GM19193 (cell line): ENCODE measurements around the gene TMEM132D.

Experiments used
- POLR2A ChIP-seq: IDR thresholded peaks from 4 replicates; pipeline ENCODE4 v1.6.1; 2011; ENCODE audit not compliant: insufficient read depth, insufficient read length; ENCODE audit errors: extremely low read depth

The TMEM132D gene

DNA sequence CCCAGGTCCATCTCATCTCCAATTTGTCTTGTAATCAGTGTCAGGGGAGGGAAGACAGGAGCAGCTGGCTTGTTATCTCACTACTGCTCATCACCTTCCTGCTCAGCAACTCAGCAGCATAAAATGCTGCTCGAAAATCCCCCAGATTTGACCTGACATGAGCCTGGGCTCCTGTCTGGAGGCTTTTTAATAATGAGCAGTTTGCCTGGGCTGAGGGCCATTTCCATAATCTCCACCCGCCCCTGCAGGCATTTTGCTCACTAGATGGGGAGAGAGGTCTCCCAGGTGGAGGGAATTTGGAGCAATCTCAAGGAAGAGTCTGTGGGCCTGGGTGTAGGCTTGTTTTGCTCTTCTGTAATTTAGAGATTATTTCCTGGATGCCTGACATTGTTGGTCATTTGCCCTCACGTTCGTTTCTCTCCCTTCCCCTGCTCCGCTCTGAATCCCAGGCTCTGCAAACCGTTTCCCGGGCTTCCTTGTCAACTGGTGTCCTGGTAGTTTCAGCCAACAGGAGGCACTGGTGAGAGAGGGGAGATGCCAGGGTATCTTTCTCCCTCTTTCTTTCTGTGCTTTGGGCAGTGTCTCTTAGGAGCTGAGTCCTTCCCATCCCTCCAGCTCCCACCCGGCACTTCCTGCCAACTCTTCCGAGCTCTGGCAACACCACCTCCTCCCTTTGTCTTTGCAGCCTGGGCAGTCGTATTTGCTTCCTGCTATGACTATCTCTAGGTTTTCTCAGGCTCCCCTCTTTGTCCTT, 751.3 kb downstream of the TMEM132D start:
- no peak for TF ChIP-seq POLR2A

DNA sequence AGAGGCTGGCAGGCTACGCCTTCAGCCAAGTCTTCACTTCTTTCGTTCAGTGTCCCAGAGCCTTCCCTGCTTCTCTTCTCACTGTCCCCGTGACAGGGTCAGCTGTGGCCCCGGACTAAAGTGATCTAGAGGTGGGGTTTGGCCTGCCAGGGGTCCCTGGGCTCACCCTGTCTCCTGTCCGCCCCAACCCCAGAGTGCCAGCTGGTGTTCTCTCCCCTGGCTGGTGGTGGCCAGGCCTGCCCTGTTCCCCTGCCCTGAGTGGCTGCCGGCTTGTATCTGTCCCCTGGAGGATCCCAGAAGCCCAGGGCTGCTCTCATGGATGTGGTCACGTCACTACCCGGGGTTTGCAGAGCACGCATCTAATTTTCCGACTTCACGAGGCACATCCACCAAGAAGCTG, 753.1 kb downstream of the TMEM132D start:
- TF ChIP-seq POLR2A = no peak

DNA sequence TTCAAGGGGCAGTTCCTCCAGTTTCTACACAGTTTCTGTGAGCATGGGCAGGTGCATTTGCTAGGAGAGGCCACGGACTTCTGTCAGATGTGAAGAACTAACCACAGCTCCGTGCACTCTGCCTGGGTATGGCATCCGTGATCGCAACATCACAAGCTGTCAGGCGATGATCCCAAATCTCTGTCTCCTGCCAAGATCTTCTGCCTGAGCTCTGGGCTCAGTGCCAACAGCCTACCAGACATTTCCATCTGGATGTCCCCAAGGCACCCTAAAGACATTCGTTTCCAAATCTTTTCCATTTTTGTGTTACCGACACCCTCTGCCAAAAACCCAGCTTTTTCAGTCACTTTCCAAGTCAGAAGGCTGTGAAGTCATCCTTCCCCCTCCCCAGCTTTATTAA, 758.4 kb downstream of the TMEM132D start:
- TF ChIP-seq POLR2A = no peak

DNA sequence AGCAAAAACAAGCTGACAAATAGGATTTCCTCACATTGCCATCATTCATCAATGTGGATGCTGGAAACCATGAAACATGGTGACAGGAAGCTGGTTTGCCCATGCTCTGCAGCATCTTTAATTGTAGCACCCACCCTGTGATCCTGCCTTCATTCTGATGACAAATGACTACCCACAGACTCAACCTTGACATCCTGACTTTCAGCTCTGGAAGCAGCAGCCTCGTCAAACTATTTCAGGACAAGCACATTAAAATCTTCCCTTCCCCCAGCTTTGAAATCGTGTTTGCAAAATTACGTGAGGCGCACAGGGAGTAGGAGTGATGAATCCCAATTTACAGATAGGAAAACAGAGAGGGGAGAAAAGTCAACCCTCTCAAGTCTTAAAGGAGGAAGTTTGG, 765.0 kb downstream of the TMEM132D start:
- no peak for TF ChIP-seq POLR2A

DNA sequence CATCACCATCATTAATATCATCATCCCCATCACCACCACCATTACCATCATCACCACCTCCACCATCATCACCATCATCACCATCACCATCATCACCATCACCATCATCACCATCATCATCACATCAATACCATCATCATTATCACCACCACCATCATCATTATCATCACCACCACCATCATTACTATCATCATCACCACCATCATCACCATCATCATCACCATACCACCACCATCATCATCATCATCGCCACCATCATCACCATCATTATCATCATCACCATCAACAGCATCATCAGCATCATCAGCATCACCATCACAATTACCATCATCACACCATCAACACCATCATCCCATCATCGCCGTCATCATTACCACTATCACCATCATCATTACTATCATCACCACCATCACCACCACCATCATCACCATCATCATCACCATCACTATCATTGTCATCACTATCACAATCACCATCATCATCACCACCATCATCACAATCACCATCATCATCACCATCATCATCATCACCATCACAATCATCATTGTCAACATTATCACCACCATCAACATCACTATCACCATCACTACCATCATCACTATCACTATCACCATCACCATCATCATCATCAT, 767.0 kb downstream of the TMEM132D start:
- TF ChIP-seq POLR2A = no peak

DNA sequence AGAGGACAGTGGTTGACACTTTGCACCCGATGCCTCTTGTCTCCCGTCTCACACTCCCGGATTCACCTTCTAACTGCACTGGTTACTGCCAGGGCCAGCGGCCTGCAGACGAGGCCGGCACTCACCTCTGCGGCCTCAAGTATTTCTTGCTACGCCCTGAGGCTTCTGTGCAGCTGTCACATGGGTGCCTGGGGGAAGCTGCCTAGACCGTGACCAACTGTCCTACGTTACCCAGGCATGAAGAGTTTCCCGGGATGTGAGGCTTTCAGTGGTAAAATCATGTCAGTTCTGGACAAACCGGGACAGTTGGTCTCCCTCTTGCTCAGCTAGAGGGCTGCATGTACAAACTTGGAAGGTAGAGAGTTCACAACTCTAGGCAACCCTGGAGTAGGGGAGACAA, 776.1 kb downstream of the TMEM132D start:
- TF ChIP-seq POLR2A = no peak

DNA sequence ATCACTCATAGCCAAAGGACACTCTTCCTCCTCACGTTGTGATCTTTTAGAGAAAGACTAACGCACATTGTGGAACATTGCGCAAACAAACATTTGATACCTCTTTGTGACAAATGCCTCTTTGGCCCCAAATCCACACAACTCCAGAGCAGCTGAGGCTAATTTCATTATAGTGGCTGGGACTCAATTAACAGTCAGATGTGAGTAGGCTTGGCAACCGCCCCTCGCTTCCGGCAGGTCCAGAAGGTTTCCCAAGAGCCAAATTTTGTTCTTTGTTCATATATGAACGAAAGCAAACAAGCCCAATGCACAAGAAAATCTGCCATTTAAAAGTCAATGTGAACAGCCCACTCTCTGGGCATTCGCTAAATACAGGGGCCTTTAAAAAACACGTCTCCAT, 776.6 kb downstream of the TMEM132D start:
- TF ChIP-seq POLR2A = no peak

DNA sequence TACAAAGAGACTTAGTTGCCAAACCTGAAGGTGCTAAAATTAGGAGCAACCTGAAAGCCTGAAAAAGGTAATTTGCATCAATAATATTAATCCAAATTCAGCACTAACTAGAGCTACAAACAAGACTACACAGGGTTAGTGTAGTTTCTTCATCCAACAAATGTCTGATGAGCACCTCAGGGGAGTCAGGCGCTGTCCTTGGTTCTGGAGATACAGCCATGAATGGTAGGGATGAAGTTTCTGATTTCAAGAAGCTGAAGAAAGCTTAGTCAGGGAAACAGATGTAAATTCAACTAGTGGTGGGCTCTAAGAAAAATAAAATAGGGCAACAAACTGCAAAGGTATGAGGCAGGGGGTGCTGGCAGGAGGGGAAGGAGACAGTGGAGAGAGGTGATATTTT, 784.3 kb downstream of the TMEM132D start:
- no peak for TF ChIP-seq POLR2A

DNA sequence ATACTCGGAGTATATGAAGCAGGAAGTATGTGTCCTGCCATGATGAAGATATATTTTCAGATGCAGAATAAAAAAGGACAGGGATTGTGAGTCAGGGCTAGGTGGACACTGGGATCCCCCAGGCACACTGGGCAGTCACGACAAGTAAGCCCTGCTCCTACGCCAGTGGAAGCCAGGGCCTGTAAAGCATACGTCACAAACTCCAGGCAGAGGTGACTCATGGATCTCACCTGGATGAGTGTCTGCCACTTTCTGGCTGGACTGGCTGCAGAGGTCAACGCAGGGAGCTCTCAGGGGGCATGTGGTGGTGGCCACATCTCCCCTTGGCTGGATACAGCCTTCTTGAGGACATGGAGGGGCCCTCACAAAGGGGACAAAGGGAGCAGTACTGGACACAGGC, 788.3 kb downstream of the TMEM132D start:
- TF ChIP-seq POLR2A = no peak

DNA sequence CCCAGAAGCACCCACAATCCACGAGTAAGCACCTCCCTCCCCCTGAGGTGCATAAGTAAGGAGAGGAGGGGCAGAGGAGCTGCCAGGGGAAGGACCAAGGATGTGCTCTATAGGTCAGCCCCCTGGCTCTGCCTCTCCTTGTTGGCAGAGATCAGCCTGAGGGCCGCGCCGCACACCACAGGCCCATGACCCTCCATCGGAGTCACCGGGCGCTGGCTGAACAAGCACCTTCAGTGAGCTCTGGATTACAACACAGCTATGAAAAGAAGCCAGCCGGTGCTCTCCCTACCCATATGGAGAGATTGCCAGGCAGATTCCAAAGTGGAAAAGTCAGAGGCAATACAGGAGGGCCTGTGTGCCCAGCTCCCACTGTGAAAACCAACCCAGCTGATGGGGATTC, 793.2 kb downstream of the TMEM132D start:
- no peak for TF ChIP-seq POLR2A

DNA sequence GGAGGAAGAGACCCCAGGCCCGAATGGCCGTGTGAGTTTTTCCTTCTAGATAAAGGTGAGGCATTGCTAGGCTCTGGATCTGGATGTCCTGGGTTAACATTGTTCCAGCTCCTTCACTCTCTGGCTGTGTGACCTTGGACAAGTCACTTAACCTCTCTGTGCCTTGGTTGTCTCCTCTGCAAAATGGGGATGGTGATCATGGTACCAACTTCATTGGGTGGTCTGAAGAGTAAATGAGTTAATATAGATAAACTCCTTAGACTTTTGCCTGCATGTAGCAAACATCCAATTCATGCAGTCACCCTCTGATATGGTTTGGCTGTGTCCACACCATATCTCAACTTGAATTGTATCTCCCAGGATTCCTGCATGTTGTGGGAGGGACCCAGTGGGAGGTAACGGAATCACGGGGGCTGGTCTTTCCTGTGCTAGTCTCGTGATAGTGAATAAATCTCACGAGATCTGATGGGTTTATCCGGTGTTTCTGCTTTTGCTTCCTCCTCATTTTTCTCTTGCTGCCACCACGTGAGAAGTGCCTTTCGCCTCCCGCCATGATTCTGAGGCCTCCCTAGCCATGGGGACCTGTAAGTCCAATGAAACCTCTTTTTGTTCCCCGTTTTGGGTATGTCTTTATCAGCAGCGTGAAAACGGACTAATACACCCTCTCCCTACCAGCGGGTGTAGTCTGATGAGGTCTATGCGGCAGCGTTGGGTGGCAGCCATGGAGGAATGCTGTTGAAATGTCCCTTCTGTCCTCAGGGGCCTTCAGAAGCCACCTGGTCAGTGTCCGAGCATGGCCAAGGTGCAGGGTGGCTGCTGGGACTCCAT, 794.4 kb downstream of the TMEM132D start:
- no peak for TF ChIP-seq POLR2A

DNA sequence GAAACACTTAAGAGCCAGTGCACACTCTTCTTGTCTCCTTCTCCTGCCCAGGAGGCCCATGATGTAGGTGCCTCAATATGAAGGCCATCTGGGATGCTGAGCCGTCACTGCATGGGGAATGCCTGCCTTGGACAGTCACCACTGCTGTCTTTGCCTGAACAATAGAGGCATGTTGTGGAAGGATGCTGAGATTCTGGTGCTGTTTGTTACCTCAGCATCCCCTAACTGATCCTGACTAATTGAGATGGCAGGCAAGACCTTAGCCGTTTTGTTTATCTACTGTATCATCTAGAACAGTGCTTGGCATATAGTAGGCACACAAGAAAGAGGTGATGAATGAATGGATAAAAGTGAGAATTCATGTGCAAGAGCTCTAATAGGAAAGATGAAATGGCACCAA, 797.1 kb downstream of the TMEM132D start:
- no peak for TF ChIP-seq POLR2A

DNA sequence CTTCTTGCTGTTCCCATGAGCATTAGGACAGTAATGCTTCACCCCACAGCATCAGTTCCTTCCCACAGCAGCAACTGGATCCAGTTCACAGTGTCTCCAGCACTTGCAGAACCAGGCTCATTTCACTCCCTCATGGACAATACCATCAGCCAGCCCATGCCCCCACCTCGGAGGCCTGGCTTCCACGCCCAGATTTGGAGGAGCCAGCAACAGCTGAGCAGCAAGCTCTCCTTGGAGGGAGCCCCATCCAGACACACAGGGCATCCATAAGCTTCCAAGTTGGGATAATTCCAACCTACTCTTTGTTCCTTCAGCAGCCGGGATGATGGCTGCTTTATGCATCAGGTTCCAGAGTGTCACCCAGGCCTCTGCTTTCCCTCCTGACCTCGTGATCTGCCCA, 800.6 kb downstream of the TMEM132D start:
- TF ChIP-seq POLR2A = no peak

DNA sequence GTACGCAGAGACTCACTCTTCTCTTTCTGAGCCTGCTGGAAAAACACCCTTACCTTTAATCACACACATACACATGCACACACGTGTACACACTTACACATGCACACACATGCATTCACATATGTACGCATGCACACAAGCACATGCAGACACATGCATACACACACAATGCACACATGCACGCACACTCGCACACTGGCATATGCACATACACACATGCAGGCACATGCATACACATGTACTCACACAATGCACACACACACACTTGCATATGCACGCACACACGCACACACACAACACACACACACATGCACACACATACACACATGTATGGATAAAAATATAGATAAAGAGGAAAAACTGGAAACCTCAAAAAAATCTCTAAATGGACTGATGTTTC, 801.6 kb downstream of the TMEM132D start:
- no peak for TF ChIP-seq POLR2A

DNA sequence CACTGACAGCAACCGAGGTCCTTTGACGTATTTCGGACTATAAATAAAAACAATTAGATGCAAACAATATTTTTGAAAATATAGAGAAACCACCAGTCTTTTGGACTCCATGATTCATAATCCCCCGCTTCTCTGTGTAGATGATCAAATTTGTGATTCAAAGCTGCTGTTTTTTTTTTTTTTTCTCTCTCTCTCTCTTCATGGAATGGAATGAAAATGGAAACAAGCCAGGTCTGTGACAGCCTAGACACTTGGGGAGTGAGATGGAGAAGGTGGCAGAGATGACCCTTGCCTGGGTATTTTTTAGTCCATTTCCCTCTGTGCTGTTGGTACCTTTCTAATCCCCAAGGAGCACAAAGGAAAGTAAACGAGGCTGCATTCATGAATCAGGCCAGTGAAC, 802.0 kb downstream of the TMEM132D start:
- TF ChIP-seq POLR2A = no peak

DNA sequence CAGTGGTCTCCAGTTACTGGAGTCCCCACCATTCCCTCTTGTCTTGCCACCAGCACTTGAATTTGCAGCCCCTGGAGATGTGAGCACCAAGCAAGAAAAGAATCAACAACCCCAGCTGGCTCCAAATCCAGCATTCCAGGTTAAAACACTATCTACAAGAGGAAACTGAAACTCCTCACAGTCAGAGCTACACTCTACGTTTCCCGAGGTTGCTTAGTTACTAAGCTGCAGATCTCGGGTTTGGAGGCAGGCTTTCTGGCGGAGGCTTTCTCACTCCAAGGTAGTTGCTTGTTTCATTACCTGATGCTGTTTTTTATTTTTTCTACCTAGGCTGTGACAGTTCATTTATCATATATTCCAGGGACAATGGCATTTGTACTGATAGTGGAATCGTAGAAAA, 802.4 kb downstream of the TMEM132D start:
- no peak for TF ChIP-seq POLR2A
